Gastrocnemius medialis (tissue), 4 donors: ENCODE data around the gene ZNF573.
"Not testable (repeated sequence)": the region's sequence is repeated elsewhere in the genome, so short reads cannot be mapped to it uniquely, and the experiment has no call there.

Experiments used
- POLR2A ChIP-seq, 2 donors: fragments of 450-650 bp; IDR thresholded peaks; one replicate each; pipeline ENCODE4 v1.6.1; 2017; ENCODE audit warnings: antibody characterized with exemption in 2 of 2, mild to moderate bottlenecking in 2 of 2, moderate library complexity in 2 of 2
- TF ChIP-seq, protein P1 (sequence below), 5 experiments: fragments of 450-650 bp in 3 of 5; fragments of 200-600 bp in 2 of 5; sonication (generic) in 2 of 5; IDR thresholded peaks in 4 of 5; conservative IDR thresholded peaks in 1 of 5; 1 replicate in 4 of 5; 2 replicates in 1 of 5; pipeline ENCODE4 v1.5.1; 2016 to 2019; ENCODE audit warnings: antibody characterized with exemption in 5 of 5, mild to moderate bottlenecking in 3 of 5, moderate library complexity in 3 of 5

DNA sequence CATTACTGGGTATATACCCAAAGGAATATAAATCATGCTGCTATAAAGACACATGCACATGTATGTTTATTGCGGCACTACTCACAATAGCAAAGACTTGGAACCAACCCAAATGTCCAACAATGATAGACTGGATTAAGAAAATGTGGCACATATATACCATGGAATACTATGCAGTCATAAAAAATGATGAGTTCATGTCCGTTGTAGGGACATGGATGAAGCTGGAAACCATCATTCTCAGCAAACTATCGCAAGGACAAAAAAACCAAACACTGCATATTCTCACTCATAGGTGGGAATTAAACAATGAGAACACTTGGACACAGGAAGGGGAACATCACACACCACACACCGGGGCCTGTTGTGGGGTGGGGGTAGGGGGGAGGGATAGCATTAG, 21.7 kb downstream of the ZNF573 start:
- TF ChIP-seq POLR2A (IDR thresholded peaks at IDR 0.05): not testable (repeated sequence)
- TF ChIP-seq, protein P1, sequence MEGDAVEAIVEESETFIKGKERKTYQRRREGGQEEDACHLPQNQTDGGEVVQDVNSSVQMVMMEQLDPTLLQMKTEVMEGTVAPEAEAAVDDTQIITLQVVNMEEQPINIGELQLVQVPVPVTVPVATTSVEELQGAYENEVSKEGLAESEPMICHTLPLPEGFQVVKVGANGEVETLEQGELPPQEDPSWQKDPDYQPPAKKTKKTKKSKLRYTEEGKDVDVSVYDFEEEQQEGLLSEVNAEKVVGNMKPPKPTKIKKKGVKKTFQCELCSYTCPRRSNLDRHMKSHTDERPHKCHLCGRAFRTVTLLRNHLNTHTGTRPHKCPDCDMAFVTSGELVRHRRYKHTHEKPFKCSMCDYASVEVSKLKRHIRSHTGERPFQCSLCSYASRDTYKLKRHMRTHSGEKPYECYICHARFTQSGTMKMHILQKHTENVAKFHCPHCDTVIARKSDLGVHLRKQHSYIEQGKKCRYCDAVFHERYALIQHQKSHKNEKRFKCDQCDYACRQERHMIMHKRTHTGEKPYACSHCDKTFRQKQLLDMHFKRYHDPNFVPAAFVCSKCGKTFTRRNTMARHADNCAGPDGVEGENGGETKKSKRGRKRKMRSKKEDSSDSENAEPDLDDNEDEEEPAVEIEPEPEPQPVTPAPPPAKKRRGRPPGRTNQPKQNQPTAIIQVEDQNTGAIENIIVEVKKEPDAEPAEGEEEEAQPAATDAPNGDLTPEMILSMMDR (IDR thresholded peaks at IDR 0.05 in 4 of 5, conservative IDR thresholded peaks at IDR 0.05 in 1 of 5): not testable (repeated sequence)
